ENCODE measurements around the gene KIF18B. TPM values are rescaled to one million over a fixed set of nuclear protein-coding genes. Genes with fewer than 3 reads are reported as not detected.
A peak's percentile ranks its signal among the peaks of the same experiment; 100 is the strongest.

Gene KIF18B
- total and polyA plus RNA-seq, 2 of the 8 experiments (the other 6 are each of a cell fraction or from before 2014, with no cell fraction given) = 39.0 to 59.4 TPM

GRCh38 chr17:44988044-44988942, 40.7 kb upstream of the KIF18B start (continued):
- peak; percentile 34 for TF ChIP-seq EZH2 (IDR thresholded peaks at IDR 0.05; ENCODE audit: low read depth, low read length, severe bottlenecking)
- TF ChIP-seq SRF (IDR thresholded peaks at IDR 0.05; ENCODE audit: low read depth, low read length) = no peak
